Measurements from ENCODE around the gene ASMTL. TPM values are rescaled to one million over a fixed set of nuclear protein-coding genes. Genes with fewer than 3 reads are reported as not detected.

Gene ASMTL
- total and polyA plus RNA-seq, 3 experiments from 2014 or later: 26.1 to 47.9 (median 26.5) TPM

- H3K27me3 ChIP-seq (ENCODE audit: insufficient read depth, low read length, poor library complexity, severe bottlenecking): no peaks in the 10 kb centered on the region
- Mint-ChIP-seq H3K9me3 (peaks cover 0 to 2% (median 0%) of the 10 kb centered on the region in 5 donors), H3K36me3 (peaks cover 8 to 38% (median 9%) of the 10 kb centered on the region in 3 donors), H3K4me3 (peak overlapping the region in 5 of 7 donors; percentile 6 to 86 (median 68)), H3K27me3 (peaks cover 0 to 3% of the 10 kb centered on the region in 2 donors), H3K4me1 (peaks cover 53 to 62% (median 54%) of the 10 kb centered on the region in 3 donors), H3K27ac (peak overlapping the region; percentile 87 to 99 (median 98))
- H3K27ac ChIP-seq (ENCODE audit: low read depth, low read length): peak overlapping the region; percentile 53
- no peaks in the 10 kb centered on the region for H3K9me3 ChIP-seq (ENCODE audit: low read length)
- no peak overlapping the region for H3K4me3 ChIP-seq (ENCODE audit: low read length)
- CTCF ChIA-PET: no interaction called here
- DNase-seq: no peak
- POLR2A ChIA-PET: no interaction called here
- peaks cover 52% of the 10 kb centered on the region for H3K4me1 ChIP-seq (ENCODE audit: insufficient read depth, low read length)
- H3K36me3 ChIP-seq (ENCODE audit: insufficient read depth, low read length): peaks cover 12% of the 10 kb centered on the region
Observed at GRCh38 chrX:1462110-1462509, 9.4 kb upstream of the ASMTL start.

GRCh38 chrX:1455948-1456280, 3.2 kb upstream of the ASMTL start:
- peak in 1 of 5 donors; percentile 27 for DNase-seq
- peak overlapping the region in 5 of 7 donors; percentile 31 to 62 (median 44) for H3K4me3 Mint-ChIP-seq
- Histone ChIP-seq H3K4me3 (ENCODE audit: low read length) (no peak overlapping the region), H3K27ac (ENCODE audit: low read depth, low read length) (no peak overlapping the region), H3K9me3 (ENCODE audit: low read length) (no peaks in the 10 kb centered on the region), H3K27me3 (ENCODE audit: insufficient read depth, low read length, poor library complexity, severe bottlenecking) (no peaks in the 10 kb centered on the region), H3K36me3 (ENCODE audit: insufficient read depth, low read length) (no peaks in the 10 kb centered on the region), H3K4me1 (ENCODE audit: insufficient read depth, low read length) (peaks cover 27% of the 10 kb centered on the region)
- peak overlapping the region in 7 of 8 donors; percentile 12 to 88 (median 77) for H3K27ac Mint-ChIP-seq
- POLR2A ChIA-PET: no interaction called here
- peaks cover 19 to 28% (median 23%) of the 10 kb centered on the region in 3 donors for H3K4me1 Mint-ChIP-seq
- H3K9me3 Mint-ChIP-seq: peaks cover 0 to 3% (median 0%) of the 10 kb centered on the region in 5 donors
- CTCF ChIA-PET: no interaction called here
- H3K27me3 Mint-ChIP-seq: peaks cover 0 to 2% of the 10 kb centered on the region in 2 donors
- H3K36me3 Mint-ChIP-seq: peaks cover 0 to 2% (median 0%) of the 10 kb centered on the region in 3 donors

- Mint-ChIP-seq H3K36me3 (peaks cover 2 to 5% (median 3%) of the 10 kb centered on the region in 3 donors), H3K9me3 (peaks cover 0 to 3% (median 0%) of the 10 kb centered on the region in 5 donors), H3K27me3 (peaks cover 0 to 2% of the 10 kb centered on the region in 2 donors), H3K4me1 (peaks cover 26 to 37% (median 29%) of the 10 kb centered on the region in 3 donors), H3K4me3 (peak overlapping the region; percentile 69 to 88 (median 79)), H3K27ac (peak overlapping the region; percentile 45 to 95 (median 88))
- DNase-seq: peak; percentile 85 to 91 (median 89)
- CTCF ChIA-PET: no interaction called here
- POLR2A ChIA-PET: no interaction called here
- Histone ChIP-seq H3K27me3 (ENCODE audit: insufficient read depth, low read length, poor library complexity, severe bottlenecking) (no peaks in the 10 kb centered on the region), H3K9me3 (ENCODE audit: low read length) (no peaks in the 10 kb centered on the region), H3K36me3 (ENCODE audit: insufficient read depth, low read length) (no peaks in the 10 kb centered on the region), H3K27ac (ENCODE audit: low read depth, low read length) (no peak overlapping the region), H3K4me1 (ENCODE audit: insufficient read depth, low read length) (peaks cover 39% of the 10 kb centered on the region), H3K4me3 (ENCODE audit: low read length) (no peak overlapping the region)
Observed at GRCh38 chrX:1453951-1454785, 1.5 kb upstream of the ASMTL start.

- H3K36me3 Mint-ChIP-seq: peaks cover 7 to 11% (median 10%) of the 10 kb centered on the region in 3 donors
- ChIA-PET POLR2A (no interaction called here), CTCF (no interaction called here)
- no peaks in the 10 kb centered on the region for H3K36me3 ChIP-seq (ENCODE audit: insufficient read depth, low read length)
- DNase-seq: peak; percentile 71 to 91 (median 84)
- H3K4me3 ChIP-seq (ENCODE audit: low read length): peak overlapping the region; percentile 58
- H3K27ac Mint-ChIP-seq: peak overlapping the region; percentile 77 to 98 (median 96)
- peaks cover 0 to 2% of the 10 kb centered on the region in 2 donors for H3K27me3 Mint-ChIP-seq
- H3K9me3 Mint-ChIP-seq: peaks cover 0 to 8% (median 4%) of the 10 kb centered on the region in 5 donors
- no peaks in the 10 kb centered on the region for H3K27me3 ChIP-seq (ENCODE audit: insufficient read depth, low read length, poor library complexity, severe bottlenecking)
- H3K4me1 Mint-ChIP-seq: peaks cover 32 to 42% (median 34%) of the 10 kb centered on the region in 3 donors
- H3K4me3 Mint-ChIP-seq: peak overlapping the region; percentile 83 to 94 (median 87)
- no peaks in the 10 kb centered on the region for H3K9me3 ChIP-seq (ENCODE audit: low read length)
- H3K4me1 ChIP-seq (ENCODE audit: insufficient read depth, low read length): peaks cover 39% of the 10 kb centered on the region
- peak overlapping the region; percentile 69 for H3K27ac ChIP-seq (ENCODE audit: low read depth, low read length)
Observed at GRCh38 chrX:1453395-1453783, 680 bp upstream of the ASMTL start.

GRCh38 chrX:1451661-1452515, 821 bp downstream of the ASMTL start:
- peaks cover 7 to 23% (median 17%) of the 10 kb centered on the region in 3 donors for H3K36me3 Mint-ChIP-seq
- no peaks in the 10 kb centered on the region for H3K9me3 ChIP-seq (ENCODE audit: low read length)
- H3K4me1 Mint-ChIP-seq: peaks cover 35 to 46% (median 45%) of the 10 kb centered on the region in 3 donors
- peak overlapping the region; percentile 57 for H3K27ac ChIP-seq (ENCODE audit: low read depth, low read length)
- H3K27me3 Mint-ChIP-seq: peaks cover 0 to 2% of the 10 kb centered on the region in 2 donors
- CTCF ChIA-PET: no interaction called here
- no peaks in the 10 kb centered on the region for H3K36me3 ChIP-seq (ENCODE audit: insufficient read depth, low read length)
- DNase-seq: peak in 1 of 5 donors; percentile 67
- peak overlapping the region in 4 of 8 donors; percentile 14 to 95 (median 74) for H3K27ac Mint-ChIP-seq
- POLR2A ChIA-PET: no interaction called here
- H3K27me3 ChIP-seq (ENCODE audit: insufficient read depth, low read length, poor library complexity, severe bottlenecking): no peaks in the 10 kb centered on the region
- peaks cover 0 to 21% (median 9%) of the 10 kb centered on the region in 5 donors for H3K9me3 Mint-ChIP-seq
- peaks cover 33% of the 10 kb centered on the region for H3K4me1 ChIP-seq (ENCODE audit: insufficient read depth, low read length)
- H3K4me3 ChIP-seq (ENCODE audit: low read length): peak overlapping the region; percentile 59
- peak overlapping the region; percentile 83 to 94 (median 90) for H3K4me3 Mint-ChIP-seq

- Mint-ChIP-seq H3K27me3 (peaks cover 0 to 2% of the 10 kb centered on the region in 2 donors), H3K9me3 (peaks cover 0 to 21% (median 11%) of the 10 kb centered on the region in 5 donors), H3K4me1 (peaks cover 33 to 47% (median 46%) of the 10 kb centered on the region in 3 donors), H3K4me3 (peak overlapping the region in 2 of 7 donors; percentile 34 to 69), H3K36me3 (peaks cover 7 to 25% (median 20%) of the 10 kb centered on the region in 3 donors), H3K27ac (peak overlapping the region in 2 of 8 donors; percentile 77 to 84)
- no peaks in the 10 kb centered on the region for H3K9me3 ChIP-seq (ENCODE audit: low read length)
- no peak overlapping the region for H3K27ac ChIP-seq (ENCODE audit: low read depth, low read length)
- peak in 1 of 5 donors; percentile 53 for DNase-seq
- no peak overlapping the region for H3K4me3 ChIP-seq (ENCODE audit: low read length)
- CTCF ChIA-PET: no interaction called here
- POLR2A ChIA-PET: no interaction called here
- H3K4me1 ChIP-seq (ENCODE audit: insufficient read depth, low read length): peaks cover 33% of the 10 kb centered on the region
- no peaks in the 10 kb centered on the region for H3K36me3 ChIP-seq (ENCODE audit: insufficient read depth, low read length)
- H3K27me3 ChIP-seq (ENCODE audit: insufficient read depth, low read length, poor library complexity, severe bottlenecking): no peaks in the 10 kb centered on the region
Observed at GRCh38 chrX:1451251-1451660, 1.5 kb downstream of the ASMTL start.

GRCh38 chrX:1450361-1451161, 2.1 kb downstream of the ASMTL start:
- no peak overlapping the region for H3K27ac ChIP-seq (ENCODE audit: low read depth, low read length)
- peak in 1 of 5 donors; percentile 51 for DNase-seq
- Mint-ChIP-seq H3K36me3 (peaks cover 9 to 25% (median 21%) of the 10 kb centered on the region in 3 donors), H3K4me3 (peak overlapping the region in 2 of 7 donors; percentile 18 to 46), H3K27me3 (peaks cover 0 to 5% of the 10 kb centered on the region in 2 donors), H3K27ac (peak overlapping the region in 3 of 8 donors; percentile 69 to 90 (median 77)), H3K9me3 (peaks cover 0 to 21% (median 11%) of the 10 kb centered on the region in 5 donors), H3K4me1 (peaks cover 29 to 44% (median 41%) of the 10 kb centered on the region in 3 donors)
- POLR2A ChIA-PET: no interaction called here
- no peaks in the 10 kb centered on the region for H3K9me3 ChIP-seq (ENCODE audit: low read length)
- H3K4me3 ChIP-seq (ENCODE audit: low read length): no peak overlapping the region
- no peaks in the 10 kb centered on the region for H3K36me3 ChIP-seq (ENCODE audit: insufficient read depth, low read length)
- peaks cover 33% of the 10 kb centered on the region for H3K4me1 ChIP-seq (ENCODE audit: insufficient read depth, low read length)
- CTCF ChIA-PET: no interaction called here
- H3K27me3 ChIP-seq (ENCODE audit: insufficient read depth, low read length, poor library complexity, severe bottlenecking): no peaks in the 10 kb centered on the region

Measured in CD8-positive, alpha-beta memory T cell (primary cell).